B cell (primary cell): ENCODE results near the gene DEDD2. TPM values are rescaled to one million over a fixed set of nuclear protein-coding genes. Genes with fewer than 3 reads are reported as not detected.

Source experiments
- ATAC-seq: fragments of 200-7000 bp; cut with Tn5 transposase; one replicate; pipeline ENCODE4 v1.10.0; 2021; ENCODE audit warnings: low read depth, mild to moderate bottlenecking, moderate number of reproducible peaks, moderate library complexity
- CTCF ChIA-PET: fragments of 350-600 bp; sonication (Branson Sonifier 250); formaldehyde crosslinking; loops from one replicate; lab custom pipeline; 2021; ENCODE audit warnings: antibody characterized with exemption, inconsistent platforms; lab: Charles Lee
- POLR2A ChIA-PET: fragments of 350-600 bp; sonication (Branson Sonifier 250); formaldehyde crosslinking; loops from one replicate; lab custom pipeline; 2021; ENCODE audit warnings: antibody characterized with exemption; lab: Charles Lee
- DNase-seq: peaks from one replicate; pipeline ENCODE4 v3.0.0; 2013
- H2AFZ ChIP-seq: 2 replicates; pipeline ENCODE4 v1.6.1; 2012; ENCODE audit warnings: mild to moderate bottlenecking, low read depth, low read length; ENCODE audit not compliant: insufficient read depth, poor library complexity, severe bottlenecking
- H3K27ac ChIP-seq, 2 donors: 1 replicate in 1 of 2; 2 replicates in 1 of 2; pipeline ENCODE4 v1.5.1; 2012 to 2013; ENCODE audit warnings: low read length in 2 of 2, mild to moderate bottlenecking in 2 of 2, moderate library complexity in 1 of 2
- H3K27me3 ChIP-seq, 4 experiments: fragments of 200-600 bp in 1 of 4; sonication (generic) in 1 of 4; replicated peaks in 1 of 4; 1 replicate in 2 of 4; 2 replicates in 2 of 4; pipeline versions ENCODE4 v1.6.1 to v1.7.0; 2013 to 2016; ENCODE audit warnings: low read length in 3 of 4, mild to moderate bottlenecking in 2 of 4, mixed read lengths in 1 of 4, moderate library complexity in 1 of 4; ENCODE audit not compliant: insufficient read depth in 4 of 4, control insufficient read depth in 3 of 4; ENCODE audit errors: control extremely low read depth in 1 of 4
- H3K36me3 ChIP-seq, 2 experiments: replicated peaks in 1 of 2; 1 replicate in 1 of 2; 2 replicates in 1 of 2; pipeline versions ENCODE4 v1.6.1 to v1.7.1; 2013; ENCODE audit warnings: low read length in 1 of 2; ENCODE audit not compliant: insufficient read depth in 2 of 2, control insufficient read depth in 1 of 2; ENCODE audit errors: control extremely low read depth in 1 of 2, extremely low read depth in 1 of 2
- H3K4me1 ChIP-seq, 2 donors: fragments of 200-600 bp in 1 of 2; sonication (generic) in 1 of 2; 1 replicate in 1 of 2; 2 replicates in 1 of 2; pipeline versions ENCODE4 v1.5.1 to v1.6.1; 2013 to 2017; ENCODE audit warnings: low read length in 2 of 2; ENCODE audit not compliant: control insufficient read depth in 2 of 2, insufficient read depth in 2 of 2
- H3K4me2 ChIP-seq: replicated peaks from 2 replicates; pipeline ENCODE3; 2012; ENCODE audit warnings: mild to moderate bottlenecking, low read depth, low read length; ENCODE audit not compliant: poor library complexity, severe bottlenecking
- H3K4me3 ChIP-seq, 5 experiments: fragments of 200-600 bp in 1 of 5; sonication (generic) in 1 of 5; 1 replicate in 3 of 5; 2 replicates in 2 of 5; pipeline versions ENCODE4 v1.5.1 to v1.7.0; 2011 to 2016; ENCODE audit warnings: low read length in 4 of 5, mild to moderate bottlenecking in 4 of 5, low read depth in 2 of 5, control low read depth in 1 of 5, moderate library complexity in 1 of 5; ENCODE audit not compliant: insufficient read depth in 1 of 5; ENCODE audit errors: control extremely low read depth in 1 of 5, extremely low read depth in 1 of 5
- H3K79me2 ChIP-seq: fragments of 200-600 bp; sonication (generic); one replicate; pipeline ENCODE4 v1.6.0; 2016; ENCODE audit warnings: low read length; ENCODE audit not compliant: control insufficient read depth, insufficient read depth
- H3K9ac ChIP-seq: fragments of 200-600 bp; sonication (generic); 2 replicates; pipeline ENCODE4 v1.6.1; 2017; ENCODE audit warnings: mild to moderate bottlenecking, low read length, moderate library complexity
- H3K9me3 ChIP-seq, 3 donors: one replicate each; pipeline versions ENCODE4 v1.6.1 to v1.7.1; 2013; ENCODE audit warnings: low read length in 2 of 3; ENCODE audit not compliant: control insufficient read depth in 2 of 3, insufficient read depth in 1 of 3; ENCODE audit errors: control extremely low read depth in 1 of 3
- H4K20me1 ChIP-seq: 2 replicates; pipeline ENCODE4 v1.6.0; 2012; ENCODE audit warnings: mild to moderate bottlenecking, low read length; ENCODE audit not compliant: insufficient read depth, control insufficient read depth, poor library complexity, severe bottlenecking
- H3K27ac Mint-ChIP-seq: one replicate; pipeline ENCODE4 v1.8.0; 2021; ENCODE audit warnings: mixed read lengths
- H3K27me3 Mint-ChIP-seq: one replicate; pipeline ENCODE4 v1.8.0; 2021; ENCODE audit warnings: mixed read lengths
- H3K4me1 Mint-ChIP-seq: one replicate; pipeline ENCODE4 v1.8.0; 2021; ENCODE audit warnings: mixed read lengths
- H3K4me3 Mint-ChIP-seq: one replicate; pipeline ENCODE4 v1.8.0; 2021; ENCODE audit warnings: mixed read lengths
- H3K9me3 Mint-ChIP-seq: one replicate; pipeline ENCODE4 v1.8.0; 2022; ENCODE audit warnings: mixed read lengths; ENCODE audit not compliant: insufficient read depth
- EZH2 ChIP-seq: IDR thresholded peaks from 2 replicates; pipeline ENCODE4 v1.6.1; 2012; ENCODE audit warnings: borderline replicate concordance, low read depth, mild to moderate bottlenecking, moderate library complexity, low read length; ENCODE audit not compliant: insufficient read depth, poor library complexity, severe bottlenecking
- WGBS: methylation state at CpG from one replicate; pipeline ENCODE4 v1.1.5; 2013; ENCODE audit warnings: missing lambda C conversion rate; ENCODE audit not compliant: insufficient coverage; 5-methylcytosine and 5-hydroxymethylcytosine counted together
- intact Hi-C: fragments of 100-400 bp; cut with micrococcal nuclease; formaldehyde crosslinking; loops from one replicate; pipeline ENCODE4 v1.10.0; 2022
- polyA plus RNA-seq: library from polyadenylated mRNA; depleted of rRNA; stranded (reverse); fragments of >200 nt; gene quantifications from 2 replicates; pipeline ENCODE4 v1.2.3, GENCODE V29; 2012
- total RNA-seq, 2 donors: library from RNA; stranded (reverse); fragments of 120-200 nt in 1 of 2; gene quantifications; 1 replicate in 1 of 2; 2 replicates in 1 of 2; pipeline versions ENCODE4 v1.2.3 to v1.2.4, GENCODE V29; 2013 to 2022
- TF ChIP-seq, protein P1 (sequence below): fragments of 200-600 bp; IDR thresholded peaks from one replicate; pipeline ENCODE4 v1.8.0; 2022; ENCODE audit warnings: antibody characterized with exemption, mild to moderate bottlenecking

DEDD2 gene
- total and polyA plus RNA-seq, 2 donors (not counting 1 experiment from before 2014, with no cell fraction given), result 52.8 to 90.6 TPM

DNA sequence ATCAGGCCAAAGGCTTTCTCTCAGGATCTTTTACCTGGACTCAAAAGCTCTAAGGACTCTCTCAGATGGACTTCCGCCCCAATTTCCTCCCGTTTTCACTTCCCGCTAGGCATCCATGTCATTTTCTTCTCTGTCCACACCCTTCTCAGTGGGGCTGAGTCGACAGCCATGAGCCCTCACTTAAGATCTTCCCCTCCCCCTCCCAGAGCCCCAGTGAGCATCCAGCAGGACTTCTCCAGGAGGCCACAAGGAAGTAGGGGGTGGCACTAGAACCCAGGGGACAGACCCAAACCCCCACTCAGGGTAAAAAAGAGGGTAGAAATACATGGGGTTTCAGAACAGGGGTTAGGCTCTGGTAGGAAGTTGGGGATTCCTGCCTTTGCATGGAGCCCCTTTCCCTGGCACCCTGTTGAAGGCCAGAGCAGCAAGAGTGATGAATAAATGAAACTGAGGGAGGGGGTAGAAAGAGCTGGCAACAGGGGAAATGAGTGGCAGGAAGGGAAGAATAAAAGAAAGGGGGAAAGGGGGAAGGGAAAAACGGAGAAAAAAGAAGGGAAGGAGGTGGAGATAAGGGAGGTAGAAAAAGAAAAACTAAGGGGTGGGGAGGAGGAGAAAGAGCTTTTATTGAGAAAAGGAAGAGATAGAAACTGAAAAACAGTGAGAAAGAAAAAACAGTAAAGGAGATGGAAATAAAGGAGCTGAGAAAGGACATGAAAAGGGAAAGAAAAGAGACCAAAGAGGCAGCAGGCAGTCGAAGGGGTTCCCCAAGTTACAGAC, 42.3 kb downstream of the DEDD2 start:
- intact Hi-C loops, result no loop called here
- peaks cover 0 to 43% (median 34%) of the 10 kb centered on the region in 4 experiments for H3K27me3 ChIP-seq
- TF ChIP-seq, protein P1, sequence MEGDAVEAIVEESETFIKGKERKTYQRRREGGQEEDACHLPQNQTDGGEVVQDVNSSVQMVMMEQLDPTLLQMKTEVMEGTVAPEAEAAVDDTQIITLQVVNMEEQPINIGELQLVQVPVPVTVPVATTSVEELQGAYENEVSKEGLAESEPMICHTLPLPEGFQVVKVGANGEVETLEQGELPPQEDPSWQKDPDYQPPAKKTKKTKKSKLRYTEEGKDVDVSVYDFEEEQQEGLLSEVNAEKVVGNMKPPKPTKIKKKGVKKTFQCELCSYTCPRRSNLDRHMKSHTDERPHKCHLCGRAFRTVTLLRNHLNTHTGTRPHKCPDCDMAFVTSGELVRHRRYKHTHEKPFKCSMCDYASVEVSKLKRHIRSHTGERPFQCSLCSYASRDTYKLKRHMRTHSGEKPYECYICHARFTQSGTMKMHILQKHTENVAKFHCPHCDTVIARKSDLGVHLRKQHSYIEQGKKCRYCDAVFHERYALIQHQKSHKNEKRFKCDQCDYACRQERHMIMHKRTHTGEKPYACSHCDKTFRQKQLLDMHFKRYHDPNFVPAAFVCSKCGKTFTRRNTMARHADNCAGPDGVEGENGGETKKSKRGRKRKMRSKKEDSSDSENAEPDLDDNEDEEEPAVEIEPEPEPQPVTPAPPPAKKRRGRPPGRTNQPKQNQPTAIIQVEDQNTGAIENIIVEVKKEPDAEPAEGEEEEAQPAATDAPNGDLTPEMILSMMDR, result no peak
- TF ChIP-seq EZH2, result no peak
- no peak overlapping the region for H3K4me3 ChIP-seq
- DNase-seq (no peak), ATAC-seq (no peak)
- no peaks in the 10 kb centered on the region for H3K36me3 ChIP-seq
- H3K4me1 Mint-ChIP-seq, result peaks cover 10% of the 10 kb centered on the region
- 83% methylated on average over 4 of the region's 6 CpGs for WGBS
- peaks cover 11% of the 10 kb centered on the region for H3K79me2 ChIP-seq
- peaks cover 18% of the 10 kb centered on the region for H3K27me3 Mint-ChIP-seq
- H3K9me3 ChIP-seq, result no peaks in the 10 kb centered on the region
- H2AFZ ChIP-seq, result no peak overlapping the region
- POLR2A ChIA-PET, result interaction anchor here (0.6 kb wide), 2 partner anchors 60 to 1851 kb away, joined by 3 to 4 read pairs; no protein-coding TSS in a partner anchor
- H3K4me2 ChIP-seq, result peak overlapping the region; percentile 98
- H3K27ac Mint-ChIP-seq, result no peak overlapping the region
- H3K4me1 ChIP-seq, result peaks cover 21 to 38% of the 10 kb centered on the region in 2 donors
- no peaks in the 10 kb centered on the region for H3K9me3 Mint-ChIP-seq
- peak overlapping the region; percentile 91 for H3K4me3 Mint-ChIP-seq
- H4K20me1 ChIP-seq, result peaks cover 29% of the 10 kb centered on the region
- H3K9ac ChIP-seq, result no peak overlapping the region
- no peak overlapping the region for H3K27ac ChIP-seq
- CTCF ChIA-PET, result interaction anchor here (0.9 to 3.2 kb wide), 9 partner anchors 8 to 70 kb away, joined by 3 to 32 read pairs (median 5); partner anchors contain the start of gene POU2F2

DNA sequence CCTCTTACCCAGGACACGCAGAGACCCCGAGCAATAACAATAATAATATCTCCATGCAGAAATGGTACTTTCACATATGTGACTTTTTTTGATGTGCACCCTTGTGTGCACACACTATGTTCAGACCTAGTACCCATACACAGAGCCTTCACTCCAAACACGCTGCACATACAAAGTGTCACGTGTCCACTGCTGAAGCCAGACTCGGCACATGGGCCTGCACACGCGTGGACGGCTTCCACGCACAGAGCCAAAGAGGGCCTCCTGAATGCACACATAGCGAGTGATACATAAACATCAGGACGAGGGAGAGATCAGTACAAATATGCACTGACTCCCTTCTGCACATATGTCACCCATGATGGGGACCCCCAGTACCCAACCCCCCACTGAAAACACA, 43.3 kb downstream of the DEDD2 start:
- H2AFZ ChIP-seq, result no peak overlapping the region
- H3K27ac ChIP-seq, result no peak overlapping the region
- H3K27me3 ChIP-seq, result peaks cover 0 to 33% (median 25%) of the 10 kb centered on the region in 4 experiments
- peaks cover 10% of the 10 kb centered on the region for H3K79me2 ChIP-seq
- ChIA-PET POLR2A (no interaction called here), CTCF (interaction anchor here (1.1 kb wide), 1 partner anchor 9 kb away, joined by 3 read pairs; no protein-coding TSS in a partner anchor)
- H3K9ac ChIP-seq, result no peak overlapping the region
- ATAC-seq, result no peak
- no peak overlapping the region for H3K27ac Mint-ChIP-seq
- no peak overlapping the region for H3K4me3 ChIP-seq
- H3K4me1 ChIP-seq, result peaks cover 21 to 28% of the 10 kb centered on the region in 2 donors
- H3K9me3 ChIP-seq, result no peaks in the 10 kb centered on the region
- H3K4me3 Mint-ChIP-seq, result peak overlapping the region; percentile 33
- H3K36me3 ChIP-seq, result no peaks in the 10 kb centered on the region
- H3K4me2 ChIP-seq, result no peak overlapping the region
- DNase-seq, result no peak
- peaks cover 12% of the 10 kb centered on the region for H3K27me3 Mint-ChIP-seq
- no peaks in the 10 kb centered on the region for H3K9me3 Mint-ChIP-seq
- intact Hi-C loops, result no loop called here
- H4K20me1 ChIP-seq, result peaks cover 25% of the 10 kb centered on the region
- TF ChIP-seq EZH2, result no peak
- TF ChIP-seq, protein P1, result no peak
- H3K4me1 Mint-ChIP-seq, result peaks cover 9% of the 10 kb centered on the region
- WGBS, result 98% methylated on average over 11 of the region's 11 CpGs
